Measurements from ENCODE around the gene HOXC9. TPM values are rescaled to one million over a fixed set of nuclear protein-coding genes. Genes with fewer than 3 reads are reported as not detected.

Gene HOXC9
- total RNA-seq, 1 experiment from 2014 or later, result not detected

- no peak overlapping the region for H2BK20ac ChIP-seq (ENCODE audit: low read depth, low read length, poor library complexity, severe bottlenecking)
- no peak overlapping the region for H3K56ac ChIP-seq (ENCODE audit: insufficient read length, low read depth, low read length)
- H3K9ac ChIP-seq (ENCODE audit: extremely low read depth, insufficient read length, low read length), result no peak overlapping the region
- H3K79me1 ChIP-seq (ENCODE audit: insufficient read depth, low read depth, low read length, poor library complexity, severe bottlenecking), result no peaks in the 10 kb centered on the region
- H3K27me3 Mint-ChIP-seq (ENCODE audit: low read depth), result peaks cover 100% of the 10 kb centered on the region
- no peaks in the 10 kb centered on the region for H4K20me1 ChIP-seq (ENCODE audit: control insufficient read depth, insufficient read depth, insufficient read length)
- H3K23ac ChIP-seq (ENCODE audit: insufficient read length, low read depth, low read length), result no peak overlapping the region
- no peak overlapping the region for H3K4me2 ChIP-seq (ENCODE audit: insufficient read depth, insufficient read length, low read length)
- H2BK5ac ChIP-seq (ENCODE audit: insufficient read length, low read length), result no peak overlapping the region
- no peak overlapping the region for H3K14ac ChIP-seq (ENCODE audit: insufficient read depth, low read length)
- H2AFZ ChIP-seq (ENCODE audit: low read length), result no peak overlapping the region
- H3K4me3 Mint-ChIP-seq, result no peak overlapping the region
- H3K36me3 Mint-ChIP-seq (ENCODE audit: insufficient read depth in 1 of 3, low read depth in 3 of 3), result peaks cover 0 to 5% (median 1%) of the 10 kb centered on the region in 3 experiments; a peak in 2 of 7 replicates
- H3K79me2 ChIP-seq (ENCODE audit: insufficient read depth, low read length), result no peaks in the 10 kb centered on the region
- peaks cover 14 to 19% of the 10 kb centered on the region in 2 experiments for H3K4me1 Mint-ChIP-seq
- H3T11ph ChIP-seq (ENCODE audit: low read length), result no peak overlapping the region
- no peak overlapping the region for H3K4ac ChIP-seq (ENCODE audit: low read depth, low read length)
- H3K27ac ChIP-seq (ENCODE audit: insufficient read length, low read depth, low read length), result no peak overlapping the region
- no peak overlapping the region for H3K27ac Mint-ChIP-seq
- H4K5ac ChIP-seq (ENCODE audit: insufficient read length, low read depth, low read length), result no peak overlapping the region
- H2BK15ac ChIP-seq (ENCODE audit: low read depth, low read length), result no peak overlapping the region
- no peak overlapping the region for H3K18ac ChIP-seq (ENCODE audit: insufficient read length, low read depth, low read length)
- no peaks in the 10 kb centered on the region for H3K23me2 ChIP-seq (ENCODE audit: insufficient read length, low read depth, low read length, poor library complexity, severe bottlenecking)
- no peak for DNase-seq
- no peak overlapping the region for H2AK5ac ChIP-seq (ENCODE audit: insufficient read length, low read length)
- peaks cover 2 to 13% of the 10 kb centered on the region in 2 experiments; a peak in 3 of 5 replicates for H3K9me3 Mint-ChIP-seq
- no peak overlapping the region for H2BK120ac ChIP-seq (ENCODE audit: low read depth, low read length, poor library complexity, severe bottlenecking)
- WGBS (ENCODE audit: extremely low coverage, insufficient read length, low lambda C conversion rate), result no CpG with 5 or more reads among the region's 24 CpGs
- H3K4me1 ChIP-seq (ENCODE audit: insufficient read depth, low read length), result no peaks in the 10 kb centered on the region
- H3K27me3 ChIP-seq (ENCODE audit: insufficient read depth, low read length), result peaks cover 96% of the 10 kb centered on the region
- no peaks in the 10 kb centered on the region for H3K9me3 ChIP-seq (ENCODE audit: control insufficient read depth, low read depth, low read length)
- no peak overlapping the region for H4K8ac ChIP-seq (replicated peaks; ENCODE audit: insufficient read length, low read depth, low read length)
- H2BK12ac ChIP-seq (ENCODE audit: insufficient read length, low read depth, low read length), result no peak overlapping the region
- TF ChIP-seq, protein P1, sequence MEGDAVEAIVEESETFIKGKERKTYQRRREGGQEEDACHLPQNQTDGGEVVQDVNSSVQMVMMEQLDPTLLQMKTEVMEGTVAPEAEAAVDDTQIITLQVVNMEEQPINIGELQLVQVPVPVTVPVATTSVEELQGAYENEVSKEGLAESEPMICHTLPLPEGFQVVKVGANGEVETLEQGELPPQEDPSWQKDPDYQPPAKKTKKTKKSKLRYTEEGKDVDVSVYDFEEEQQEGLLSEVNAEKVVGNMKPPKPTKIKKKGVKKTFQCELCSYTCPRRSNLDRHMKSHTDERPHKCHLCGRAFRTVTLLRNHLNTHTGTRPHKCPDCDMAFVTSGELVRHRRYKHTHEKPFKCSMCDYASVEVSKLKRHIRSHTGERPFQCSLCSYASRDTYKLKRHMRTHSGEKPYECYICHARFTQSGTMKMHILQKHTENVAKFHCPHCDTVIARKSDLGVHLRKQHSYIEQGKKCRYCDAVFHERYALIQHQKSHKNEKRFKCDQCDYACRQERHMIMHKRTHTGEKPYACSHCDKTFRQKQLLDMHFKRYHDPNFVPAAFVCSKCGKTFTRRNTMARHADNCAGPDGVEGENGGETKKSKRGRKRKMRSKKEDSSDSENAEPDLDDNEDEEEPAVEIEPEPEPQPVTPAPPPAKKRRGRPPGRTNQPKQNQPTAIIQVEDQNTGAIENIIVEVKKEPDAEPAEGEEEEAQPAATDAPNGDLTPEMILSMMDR (conservative IDR thresholded peaks at IDR 0.05), result no peak
- H4K91ac ChIP-seq (ENCODE audit: insufficient read length, low read depth, low read length), result no peak overlapping the region
These were observed 31.5 kb upstream of the HOXC9 start for GRCh38 chr12:53968214-53969127.
